GM12875 (cell line): Measurements from ENCODE around the gene ERGIC1.

Source experiments
- H3K4me3 ChIP-seq: one replicate; pipeline ENCODE4 v1.5.1; 2011; ENCODE audit warnings: low read depth, low read length, control low read depth
- TF ChIP-seq, protein P1 (sequence below): IDR thresholded peaks from 2 replicates; pipeline ENCODE4 v1.5.1; 2011; ENCODE audit warnings: low read depth, mild to moderate bottlenecking, control low read depth, inconsistent platforms, low read length, moderate library complexity, borderline replicate concordance; ENCODE audit not compliant: insufficient read depth

Gene ERGIC1

DNA sequence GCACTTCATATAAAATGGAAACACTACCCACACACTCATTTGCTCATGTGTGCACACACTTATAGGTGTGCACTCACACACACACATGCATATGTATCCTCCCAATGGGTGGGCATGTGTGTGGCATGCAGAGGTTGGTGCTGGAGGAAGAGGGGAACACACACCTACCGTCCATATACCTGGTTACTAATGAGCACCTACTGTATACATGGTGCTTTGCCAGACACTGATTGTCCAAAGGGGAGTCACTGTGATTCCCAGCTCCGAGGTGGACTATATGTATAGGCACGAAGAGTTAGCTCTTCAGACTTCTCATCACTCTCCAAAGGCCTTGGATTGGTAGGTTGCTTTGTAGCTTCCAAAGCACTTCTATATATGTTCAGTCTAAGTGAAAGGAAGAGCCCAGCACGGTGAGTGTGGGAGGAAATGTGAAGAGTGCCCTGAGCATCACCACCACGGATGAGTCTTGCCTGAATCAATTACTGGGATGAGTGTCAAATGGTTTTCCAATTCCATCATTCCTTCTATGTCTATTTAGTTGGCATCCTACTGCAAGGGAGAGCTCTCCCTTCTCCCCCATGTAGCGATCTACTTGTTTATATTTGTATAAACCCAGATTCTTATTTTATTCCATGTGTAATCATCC, 12.6 kb upstream of the ERGIC1 start:
- no peak overlapping the region for H3K4me3 ChIP-seq
- TF ChIP-seq, protein P1, sequence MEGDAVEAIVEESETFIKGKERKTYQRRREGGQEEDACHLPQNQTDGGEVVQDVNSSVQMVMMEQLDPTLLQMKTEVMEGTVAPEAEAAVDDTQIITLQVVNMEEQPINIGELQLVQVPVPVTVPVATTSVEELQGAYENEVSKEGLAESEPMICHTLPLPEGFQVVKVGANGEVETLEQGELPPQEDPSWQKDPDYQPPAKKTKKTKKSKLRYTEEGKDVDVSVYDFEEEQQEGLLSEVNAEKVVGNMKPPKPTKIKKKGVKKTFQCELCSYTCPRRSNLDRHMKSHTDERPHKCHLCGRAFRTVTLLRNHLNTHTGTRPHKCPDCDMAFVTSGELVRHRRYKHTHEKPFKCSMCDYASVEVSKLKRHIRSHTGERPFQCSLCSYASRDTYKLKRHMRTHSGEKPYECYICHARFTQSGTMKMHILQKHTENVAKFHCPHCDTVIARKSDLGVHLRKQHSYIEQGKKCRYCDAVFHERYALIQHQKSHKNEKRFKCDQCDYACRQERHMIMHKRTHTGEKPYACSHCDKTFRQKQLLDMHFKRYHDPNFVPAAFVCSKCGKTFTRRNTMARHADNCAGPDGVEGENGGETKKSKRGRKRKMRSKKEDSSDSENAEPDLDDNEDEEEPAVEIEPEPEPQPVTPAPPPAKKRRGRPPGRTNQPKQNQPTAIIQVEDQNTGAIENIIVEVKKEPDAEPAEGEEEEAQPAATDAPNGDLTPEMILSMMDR, result no peak

DNA sequence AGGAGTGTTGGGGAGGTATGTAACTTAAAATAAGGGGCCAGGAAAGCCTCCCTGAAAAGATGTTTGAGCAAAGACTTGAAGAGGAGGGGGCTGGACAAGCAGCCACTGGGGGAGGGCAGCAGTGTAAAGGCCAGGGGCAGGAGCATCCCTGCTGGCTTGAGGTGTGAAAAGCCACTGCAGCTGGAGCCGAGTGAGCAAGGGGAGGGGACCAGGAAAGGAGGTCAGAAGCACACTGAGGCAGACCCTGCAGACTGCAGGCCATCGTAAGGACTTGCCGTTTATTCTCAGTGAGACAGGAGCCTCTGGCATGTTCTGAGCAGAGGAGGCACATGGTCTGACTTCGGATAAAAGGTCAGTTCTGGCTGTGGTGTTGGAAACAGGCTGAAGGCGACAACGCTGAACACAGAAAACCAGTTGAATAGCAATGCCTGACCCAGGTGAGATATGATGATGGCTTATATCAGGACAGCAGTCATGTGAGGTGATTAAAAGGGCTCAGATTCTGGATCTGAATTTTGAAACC, 10.2 kb upstream of the ERGIC1 start:
- no peak overlapping the region for H3K4me3 ChIP-seq
- TF ChIP-seq, protein P1, result no peak

GRCh38 chr5:172825610-172826204, 8.3 kb upstream of the ERGIC1 start:
- H3K4me3 ChIP-seq, result no peak overlapping the region
- TF ChIP-seq, protein P1, result no peak

DNA sequence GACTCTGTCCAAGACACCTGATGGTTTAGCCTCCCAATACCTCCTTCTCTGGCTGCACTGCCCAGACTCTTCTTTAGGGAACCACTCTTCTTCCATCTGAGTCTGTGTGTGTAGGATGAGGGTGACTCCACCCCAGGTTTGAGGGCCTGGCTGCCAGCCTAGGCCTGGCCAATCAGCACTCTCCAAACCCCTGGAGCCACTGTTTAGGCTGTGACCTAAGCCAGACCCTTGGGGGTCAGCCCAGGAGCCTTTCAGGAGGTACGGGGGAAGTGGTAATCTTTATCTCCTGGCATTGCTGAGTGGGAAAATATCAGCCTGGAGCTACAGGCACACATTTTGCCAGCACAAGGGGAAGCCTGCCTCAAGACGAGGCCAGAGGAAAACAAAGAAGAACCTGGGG, 6.2 kb upstream of the ERGIC1 start:
- no peak overlapping the region for H3K4me3 ChIP-seq

GRCh38 chr5:172828911-172829431, 5.1 kb upstream of the ERGIC1 start:
- no peak overlapping the region for H3K4me3 ChIP-seq
- TF ChIP-seq, protein P1, result no peak

More for the DNA sequence above, 6.2 kb upstream of the ERGIC1 start:
- TF ChIP-seq, protein P1, result no peak

DNA sequence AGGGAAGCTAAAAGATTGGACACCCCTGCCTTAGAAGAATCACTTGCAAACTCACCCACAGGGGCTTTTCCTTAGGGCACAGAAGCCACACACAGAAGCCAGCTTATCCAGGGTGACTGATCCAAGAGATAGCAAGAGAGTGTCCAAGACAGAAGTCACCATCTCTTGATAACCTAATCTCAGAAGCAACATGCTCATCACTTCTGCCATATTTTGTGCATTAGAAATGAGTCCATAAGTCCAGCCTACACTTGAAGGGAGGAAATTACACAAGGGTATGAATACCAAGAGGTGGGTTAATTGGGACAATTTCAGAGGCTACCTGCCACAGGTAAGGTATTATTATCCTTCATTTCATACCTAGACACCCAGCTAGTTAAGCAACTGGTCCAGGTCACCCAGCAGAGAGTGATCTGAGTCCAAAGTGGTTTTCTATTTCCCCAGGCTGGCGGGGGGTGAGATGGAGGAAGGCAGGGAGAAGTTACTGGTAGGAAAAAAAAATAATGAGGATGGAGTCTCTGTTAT, 3.7 kb upstream of the ERGIC1 start:
- TF ChIP-seq, protein P1, result no peak
- H3K4me3 ChIP-seq, result no peak overlapping the region
